Measurements from ENCODE around the gene GDPD5. TPM values are rescaled to one million over a fixed set of nuclear protein-coding genes. Genes with fewer than 3 reads are reported as not detected.

Gene GDPD5
- total RNA-seq, 1 experiment from 2014 or later, result 7.8 TPM

DNA sequence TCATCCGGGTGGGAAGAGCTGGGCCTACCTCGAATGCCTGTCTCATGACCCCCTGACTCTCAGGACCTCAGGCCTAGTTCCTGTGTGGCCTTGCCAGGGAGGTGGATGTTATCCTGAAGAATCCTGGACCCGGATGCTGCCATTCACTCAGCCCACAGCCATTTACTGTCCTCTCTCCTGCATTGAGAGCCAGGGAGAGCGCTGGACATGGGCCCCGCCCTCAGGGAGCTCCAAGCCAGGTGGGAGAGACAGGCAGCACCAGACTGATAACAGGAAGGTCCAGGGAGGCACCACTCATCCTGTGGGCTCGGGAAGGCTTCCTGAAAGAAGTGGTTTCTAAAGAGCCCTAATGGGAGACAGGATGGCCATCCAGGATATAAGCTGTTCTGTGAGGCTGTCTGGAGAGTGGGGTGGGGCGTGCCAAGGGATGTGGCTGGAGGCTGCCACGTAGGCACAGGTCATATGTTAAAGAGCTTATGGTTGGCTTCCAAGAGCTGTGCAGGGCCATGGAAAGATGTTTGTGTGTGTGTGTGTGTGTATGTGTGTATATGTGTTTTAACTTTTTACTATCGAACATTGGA, 44.9 kb upstream of the GDPD5 start:
- Histone ChIP-seq H4K20me1 (ENCODE audit: control insufficient read depth, insufficient read depth, insufficient read length) (no peaks in the 10 kb centered on the region), H2BK5ac (ENCODE audit: insufficient read length, low read length) (no peak overlapping the region), H2BK15ac (ENCODE audit: low read depth, low read length) (no peak overlapping the region), H3K4me1 (ENCODE audit: insufficient read depth, low read length) (no peaks in the 10 kb centered on the region), H3K79me2 (ENCODE audit: insufficient read depth, low read length) (peaks cover 10% of the 10 kb centered on the region; the same call in 1 of the 2 replicates), H3K9ac (ENCODE audit: extremely low read depth, insufficient read length, low read length) (no peak overlapping the region), H2BK12ac (ENCODE audit: insufficient read length, low read depth, low read length) (no peak overlapping the region), H3K23me2 (ENCODE audit: insufficient read length, low read depth, low read length, poor library complexity, severe bottlenecking) (no peaks in the 10 kb centered on the region), H2AK5ac (ENCODE audit: insufficient read length, low read length) (no peak overlapping the region), H4K91ac (ENCODE audit: insufficient read length, low read depth, low read length) (no peak overlapping the region), H3K56ac (ENCODE audit: insufficient read length, low read depth, low read length) (no peak overlapping the region), H3K23ac (ENCODE audit: insufficient read length, low read depth, low read length) (no peak overlapping the region), H3K18ac (ENCODE audit: insufficient read length, low read depth, low read length) (no peak overlapping the region), H3K27ac (ENCODE audit: insufficient read length, low read depth, low read length) (no peak overlapping the region), H2AFZ (ENCODE audit: low read length) (no peak overlapping the region), H3K4ac (ENCODE audit: low read depth, low read length) (no peak overlapping the region), H3K27me3 (ENCODE audit: insufficient read depth, low read length) (no peaks in the 10 kb centered on the region), H3K14ac (ENCODE audit: insufficient read depth, low read length) (no peak overlapping the region), H3T11ph (ENCODE audit: low read length) (no peak overlapping the region), H4K8ac (replicated peaks; ENCODE audit: insufficient read length, low read depth, low read length) (no peak overlapping the region), H4K5ac (ENCODE audit: insufficient read length, low read depth, low read length) (no peak overlapping the region), H3K79me1 (ENCODE audit: insufficient read depth, low read depth, low read length, poor library complexity, severe bottlenecking) (no peaks in the 10 kb centered on the region), H3K9me3 (ENCODE audit: control insufficient read depth, low read depth, low read length) (no peaks in the 10 kb centered on the region), H2BK20ac (ENCODE audit: low read depth, low read length, poor library complexity, severe bottlenecking) (no peak overlapping the region), H2BK120ac (ENCODE audit: low read depth, low read length, poor library complexity, severe bottlenecking) (no peak overlapping the region), H3K4me2 (ENCODE audit: insufficient read depth, insufficient read length, low read length) (no peak overlapping the region)
- H3K4me3 Mint-ChIP-seq, result no peak overlapping the region
- H3K36me3 Mint-ChIP-seq (ENCODE audit: insufficient read depth in 1 of 3, low read depth in 3 of 3), result peaks cover 53 to 86% (median 76%) of the 10 kb centered on the region in 3 experiments
- H3K27ac Mint-ChIP-seq, result peak overlapping the region; percentile 12 to 40 (median 16); a peak in 1 of 7 replicates
- peaks cover 4% of the 10 kb centered on the region in 2 experiments for H3K4me1 Mint-ChIP-seq
- DNase-seq, result no peak
- no peaks in the 10 kb centered on the region for H3K27me3 Mint-ChIP-seq (ENCODE audit: low read depth)
- WGBS (ENCODE audit: extremely low coverage, insufficient read length, low lambda C conversion rate), result no CpG with 5 or more reads among the region's 9 CpGs
- TF ChIP-seq, protein P1, sequence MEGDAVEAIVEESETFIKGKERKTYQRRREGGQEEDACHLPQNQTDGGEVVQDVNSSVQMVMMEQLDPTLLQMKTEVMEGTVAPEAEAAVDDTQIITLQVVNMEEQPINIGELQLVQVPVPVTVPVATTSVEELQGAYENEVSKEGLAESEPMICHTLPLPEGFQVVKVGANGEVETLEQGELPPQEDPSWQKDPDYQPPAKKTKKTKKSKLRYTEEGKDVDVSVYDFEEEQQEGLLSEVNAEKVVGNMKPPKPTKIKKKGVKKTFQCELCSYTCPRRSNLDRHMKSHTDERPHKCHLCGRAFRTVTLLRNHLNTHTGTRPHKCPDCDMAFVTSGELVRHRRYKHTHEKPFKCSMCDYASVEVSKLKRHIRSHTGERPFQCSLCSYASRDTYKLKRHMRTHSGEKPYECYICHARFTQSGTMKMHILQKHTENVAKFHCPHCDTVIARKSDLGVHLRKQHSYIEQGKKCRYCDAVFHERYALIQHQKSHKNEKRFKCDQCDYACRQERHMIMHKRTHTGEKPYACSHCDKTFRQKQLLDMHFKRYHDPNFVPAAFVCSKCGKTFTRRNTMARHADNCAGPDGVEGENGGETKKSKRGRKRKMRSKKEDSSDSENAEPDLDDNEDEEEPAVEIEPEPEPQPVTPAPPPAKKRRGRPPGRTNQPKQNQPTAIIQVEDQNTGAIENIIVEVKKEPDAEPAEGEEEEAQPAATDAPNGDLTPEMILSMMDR (conservative IDR thresholded peaks at IDR 0.05), result no peak
- H3K9me3 Mint-ChIP-seq, result no peaks in the 10 kb centered on the region
